Measurements from ENCODE around the gene HIBADH. TPM values are rescaled to one million over a fixed set of nuclear protein-coding genes. Genes with fewer than 3 reads are reported as not detected.
A peak's percentile ranks its signal among the peaks of the same experiment; 100 is the strongest.

HIBADH gene
- total RNA-seq, 4 donors from 2014 or later = 19.6 to 35.0 (median 30.5) TPM

- H3K4me3 ChIP-seq (ENCODE audit: low read depth, poor library complexity, severe bottlenecking) = no peak overlapping the region
- WGBS, 2 donors = 88 to 92% methylated on average over 2 of the region's 2 CpGs
- TF ChIP-seq POLR2A (IDR thresholded peaks at IDR 0.05) = no peak
- TF ChIP-seq, protein P1, sequence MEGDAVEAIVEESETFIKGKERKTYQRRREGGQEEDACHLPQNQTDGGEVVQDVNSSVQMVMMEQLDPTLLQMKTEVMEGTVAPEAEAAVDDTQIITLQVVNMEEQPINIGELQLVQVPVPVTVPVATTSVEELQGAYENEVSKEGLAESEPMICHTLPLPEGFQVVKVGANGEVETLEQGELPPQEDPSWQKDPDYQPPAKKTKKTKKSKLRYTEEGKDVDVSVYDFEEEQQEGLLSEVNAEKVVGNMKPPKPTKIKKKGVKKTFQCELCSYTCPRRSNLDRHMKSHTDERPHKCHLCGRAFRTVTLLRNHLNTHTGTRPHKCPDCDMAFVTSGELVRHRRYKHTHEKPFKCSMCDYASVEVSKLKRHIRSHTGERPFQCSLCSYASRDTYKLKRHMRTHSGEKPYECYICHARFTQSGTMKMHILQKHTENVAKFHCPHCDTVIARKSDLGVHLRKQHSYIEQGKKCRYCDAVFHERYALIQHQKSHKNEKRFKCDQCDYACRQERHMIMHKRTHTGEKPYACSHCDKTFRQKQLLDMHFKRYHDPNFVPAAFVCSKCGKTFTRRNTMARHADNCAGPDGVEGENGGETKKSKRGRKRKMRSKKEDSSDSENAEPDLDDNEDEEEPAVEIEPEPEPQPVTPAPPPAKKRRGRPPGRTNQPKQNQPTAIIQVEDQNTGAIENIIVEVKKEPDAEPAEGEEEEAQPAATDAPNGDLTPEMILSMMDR (IDR thresholded peaks at IDR 0.05) = no peak
- intact Hi-C loops (cut with DNase I; ENCODE audit: low total_unique reads) = no loop called here
- DNase-seq (ENCODE audit: low spot score in 2 of 2) = no peak
Measured at GRCh38 chr7:27522566-27522965, 140.1 kb downstream of the HIBADH start.

GRCh38 chr7:27520815-27521790 lies 141.6 kb downstream of the HIBADH start:
- DNase-seq (ENCODE audit: low spot score in 2 of 2) = peak; percentile 72 to 91
- TF ChIP-seq POLR2A (IDR thresholded peaks at IDR 0.05) = no peak
- TF ChIP-seq, protein P1 (IDR thresholded peaks at IDR 0.05) = no peak
- H3K4me3 ChIP-seq (ENCODE audit: low read depth, poor library complexity, severe bottlenecking) = no peak overlapping the region
- WGBS, 2 donors = 76 to 79% methylated on average over 17 of the region's 17 CpGs
- intact Hi-C loops (cut with DNase I; ENCODE audit: low total_unique reads) = no loop called here

- WGBS, 2 donors = 87 to 90% methylated on average over 9 of the region's 9 CpGs
- no peak for DNase-seq (ENCODE audit: low spot score in 2 of 2)
- intact Hi-C loops (cut with DNase I; ENCODE audit: low total_unique reads) = no loop called here
- TF ChIP-seq, protein P1 (IDR thresholded peaks at IDR 0.05) = no peak
- no peak for TF ChIP-seq POLR2A (IDR thresholded peaks at IDR 0.05)
- no peak overlapping the region for H3K4me3 ChIP-seq (ENCODE audit: low read depth, poor library complexity, severe bottlenecking)
Measured at GRCh38 chr7:27519793-27520469, 142.8 kb downstream of the HIBADH start.

GRCh38 chr7:27518561-27519350 lies 143.9 kb downstream of the HIBADH start:
- DNase-seq (ENCODE audit: low spot score in 2 of 2) = no peak
- TF ChIP-seq, protein P1 (IDR thresholded peaks at IDR 0.05) = no peak
- no peak for TF ChIP-seq POLR2A (IDR thresholded peaks at IDR 0.05)
- 41 to 51% methylated on average over 4 of the region's 4 CpGs for WGBS, 2 donors
- H3K4me3 ChIP-seq (ENCODE audit: low read depth, poor library complexity, severe bottlenecking) = no peak overlapping the region
- intact Hi-C loops (cut with DNase I; ENCODE audit: low total_unique reads) = no loop called here

DNA sequence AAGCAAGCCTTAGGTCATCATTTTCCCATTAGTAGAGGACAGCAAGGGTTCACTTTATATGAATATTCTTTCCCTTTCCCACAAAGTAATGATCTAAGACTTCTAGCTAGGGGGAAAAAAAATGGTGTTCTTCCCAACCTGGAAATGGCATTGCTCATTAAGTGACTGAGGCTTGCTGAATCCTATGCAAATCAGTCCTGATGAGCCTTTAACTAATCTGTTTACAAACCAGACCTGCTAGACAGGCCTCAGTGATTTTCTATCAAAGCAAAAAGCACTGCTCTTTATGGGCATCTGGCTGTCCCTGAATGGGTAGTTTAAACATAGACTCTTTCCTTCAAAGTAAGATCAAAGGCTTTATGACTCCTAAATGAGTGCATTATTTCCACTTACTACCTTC lies 146.3 kb downstream of the HIBADH start:
- no peak for TF ChIP-seq POLR2A (IDR thresholded peaks at IDR 0.05)
- TF ChIP-seq, protein P1 (IDR thresholded peaks at IDR 0.05) = no peak
- no peak for DNase-seq (ENCODE audit: low spot score in 2 of 2)
- H3K4me3 ChIP-seq (ENCODE audit: low read depth, poor library complexity, severe bottlenecking) = no peak overlapping the region
- intact Hi-C loops (cut with DNase I; ENCODE audit: low total_unique reads) = no loop called here
